Trophoblast cell (in vitro differentiated cells and primary cell): Measurements from ENCODE around the gene AP2A2.

Experiments
- DNase-seq, 2 donors: peaks; one replicate each; pipeline ENCODE4 v3.0.0-alpha.2; 2016
- H2AFZ ChIP-seq: 2 replicates; pipeline ENCODE4 v1.6.1; 2013; ENCODE audit warnings: low read length, moderate library complexity, mild to moderate bottlenecking; ENCODE audit not compliant: insufficient read depth, poor library complexity
- H2AK5ac ChIP-seq: 2 replicates; pipeline ENCODE4 v1.6.1; 2013; ENCODE audit warnings: mild to moderate bottlenecking, low read length
- H2BK120ac ChIP-seq: 2 replicates; pipeline ENCODE4 v1.6.1; 2013; ENCODE audit warnings: low read length, mild to moderate bottlenecking, moderate library complexity; ENCODE audit not compliant: insufficient read depth, poor library complexity
- H2BK12ac ChIP-seq: 2 replicates; pipeline ENCODE4 v1.6.1; 2013; ENCODE audit warnings: mild to moderate bottlenecking, low read length, moderate library complexity
- H2BK5ac ChIP-seq: 2 replicates; pipeline ENCODE4 v1.6.1; 2013; ENCODE audit warnings: low read length, low read depth, moderate library complexity, mild to moderate bottlenecking; ENCODE audit not compliant: poor library complexity
- H3K14ac ChIP-seq: 2 replicates; pipeline ENCODE4 v1.6.1; 2013; ENCODE audit warnings: mild to moderate bottlenecking, low read length
- H3K18ac ChIP-seq: 2 replicates; pipeline ENCODE4 v1.6.1; 2013; ENCODE audit warnings: mild to moderate bottlenecking, low read length
- H3K23ac ChIP-seq: 2 replicates; pipeline ENCODE4 v1.6.1; 2013; ENCODE audit warnings: low read length
- H3K27ac ChIP-seq: 2 replicates; pipeline ENCODE4 v1.5.1; 2013; ENCODE audit warnings: low read depth, mild to moderate bottlenecking, inconsistent platforms, low read length, moderate library complexity
- H3K27me3 ChIP-seq: 2 replicates; pipeline ENCODE4 v1.6.1; 2013; ENCODE audit warnings: inconsistent platforms, mild to moderate bottlenecking, low read length, moderate library complexity; ENCODE audit not compliant: insufficient read depth
- H3K36me3 ChIP-seq, 2 experiments: 1 replicate in 1 of 2; 2 replicates in 1 of 2; pipeline ENCODE4 v1.6.1; 2013; ENCODE audit warnings: low read length in 2 of 2, mild to moderate bottlenecking in 2 of 2, moderate library complexity in 1 of 2; ENCODE audit not compliant: insufficient read depth in 2 of 2, control insufficient read depth in 1 of 2
- H3K4ac ChIP-seq: 2 replicates; pipeline ENCODE4 v1.6.1; 2013; ENCODE audit warnings: low read depth, mild to moderate bottlenecking, low read length, moderate library complexity
- H3K4me1 ChIP-seq, 2 experiments: 1 replicate in 1 of 2; 2 replicates in 1 of 2; pipeline ENCODE4 v1.6.1; 2013; ENCODE audit warnings: low read length in 2 of 2, mild to moderate bottlenecking in 2 of 2, moderate library complexity in 1 of 2; ENCODE audit not compliant: insufficient read depth in 2 of 2, control insufficient read depth in 1 of 2
- H3K4me2 ChIP-seq: 2 replicates; pipeline ENCODE4 v1.6.1; 2013; ENCODE audit warnings: inconsistent platforms, mild to moderate bottlenecking, low read length, moderate library complexity
- H3K4me3 ChIP-seq: 2 replicates; pipeline ENCODE4 v1.5.1; 2013; ENCODE audit warnings: mild to moderate bottlenecking, low read depth, low read length, inconsistent platforms
- H3K79me1 ChIP-seq: one replicate; pipeline ENCODE4 v1.6.1; 2013; ENCODE audit warnings: low read length
- H3K79me2 ChIP-seq: 2 replicates; pipeline ENCODE4 v1.6.1; 2013; ENCODE audit warnings: low read length, mild to moderate bottlenecking; ENCODE audit not compliant: control insufficient read depth, insufficient read depth, poor library complexity
- H3K9ac ChIP-seq: 2 replicates; pipeline ENCODE4 v1.6.1; 2013; ENCODE audit warnings: mild to moderate bottlenecking, low read length
- H3K9me3 ChIP-seq: 2 replicates; pipeline ENCODE4 v1.6.1; 2013; ENCODE audit warnings: low read depth, mild to moderate bottlenecking, control low read depth, inconsistent platforms, low read length; ENCODE audit not compliant: insufficient read depth
- H4K12ac ChIP-seq: 2 replicates; pipeline ENCODE4 v1.6.1; 2013; ENCODE audit warnings: low read depth, mild to moderate bottlenecking, low read length, moderate library complexity
- H4K8ac ChIP-seq: 2 replicates; pipeline ENCODE4 v1.6.1; 2013; ENCODE audit warnings: low read depth, mild to moderate bottlenecking, low read length, moderate library complexity
- H4K91ac ChIP-seq: one replicate; pipeline ENCODE4 v1.6.1; 2013; ENCODE audit warnings: low read depth, mild to moderate bottlenecking, low read length, moderate library complexity
- WGBS: extraction: QIAGEN DNeasy Blood & Tissue Kit; methylation state at CpG from one replicate; pipeline ENCODE4 v1.1.7; 2013; ENCODE audit warnings: missing lambda C conversion rate; ENCODE audit not compliant: insufficient read length, insufficient coverage; ENCODE audit errors: extremely low coverage; 5-methylcytosine and 5-hydroxymethylcytosine counted together

Gene AP2A2

GRCh38 chr11:1010551-1011319 is 85.1 kb downstream of the AP2A2 start:
- Histone ChIP-seq H3K4me1 (no peaks in the 10 kb centered on the region), H3K4me3 (no peak overlapping the region), H4K91ac (no peak overlapping the region), H2AFZ (no peak overlapping the region), H2BK5ac (no peak overlapping the region), H2AK5ac (no peak overlapping the region), H2BK12ac (no peak overlapping the region), H4K8ac (no peak overlapping the region), H3K79me2 (no peaks in the 10 kb centered on the region), H4K12ac (no peak overlapping the region), H3K27ac (no peak overlapping the region), H3K79me1 (no peaks in the 10 kb centered on the region), H3K36me3 (peaks cover 63 to 68% of the 10 kb centered on the region in 2 experiments), H2BK120ac (no peak overlapping the region), H3K9ac (no peak overlapping the region), H3K18ac (no peak overlapping the region), H3K9me3 (peaks cover 7% of the 10 kb centered on the region), H3K4me2 (no peak overlapping the region), H3K23ac (no peak overlapping the region), H3K4ac (no peak overlapping the region), H3K14ac (no peak overlapping the region), H3K27me3 (no peaks in the 10 kb centered on the region)
- WGBS: 100% methylated on average over 4 of the region's 35 CpGs
- no peak for DNase-seq

GRCh38 chr11:1011320-1011698 is 85.6 kb downstream of the AP2A2 start:
- Histone ChIP-seq H3K4me2 (no peak overlapping the region), H2BK12ac (no peak overlapping the region), H3K4ac (no peak overlapping the region), H3K9me3 (peaks cover 5% of the 10 kb centered on the region), H3K23ac (no peak overlapping the region), H3K27me3 (no peaks in the 10 kb centered on the region), H3K79me2 (no peaks in the 10 kb centered on the region), H2BK120ac (no peak overlapping the region), H3K4me3 (peak overlapping the region; percentile 6), H4K8ac (no peak overlapping the region), H3K36me3 (peaks cover 58 to 63% of the 10 kb centered on the region in 2 experiments), H4K12ac (no peak overlapping the region), H3K27ac (no peak overlapping the region), H3K79me1 (no peaks in the 10 kb centered on the region), H4K91ac (no peak overlapping the region), H2AFZ (no peak overlapping the region), H3K14ac (no peak overlapping the region), H3K4me1 (no peaks in the 10 kb centered on the region), H2BK5ac (no peak overlapping the region), H3K18ac (no peak overlapping the region), H3K9ac (no peak overlapping the region), H2AK5ac (no peak overlapping the region)
- DNase-seq: no peak
- WGBS: no CpG with 5 or more reads among the region's 17 CpGs

- Histone ChIP-seq H3K14ac (no peak overlapping the region), H3K9ac (no peak overlapping the region), H4K91ac (no peak overlapping the region), H3K18ac (no peak overlapping the region), H3K27ac (no peak overlapping the region), H2BK5ac (no peak overlapping the region), H3K9me3 (peaks cover 14% of the 10 kb centered on the region), H4K12ac (no peak overlapping the region), H3K79me2 (no peaks in the 10 kb centered on the region), H3K4me3 (no peak overlapping the region), H3K27me3 (no peaks in the 10 kb centered on the region), H3K4me1 (no peaks in the 10 kb centered on the region), H3K4ac (no peak overlapping the region), H2AK5ac (no peak overlapping the region), H2BK120ac (no peak overlapping the region), H3K23ac (no peak overlapping the region), H3K36me3 (peaks cover 54 to 56% of the 10 kb centered on the region in 2 experiments), H4K8ac (no peak overlapping the region), H3K4me2 (no peak overlapping the region), H2AFZ (no peak overlapping the region), H2BK12ac (no peak overlapping the region), H3K79me1 (no peaks in the 10 kb centered on the region)
- no CpG with 5 or more reads among the region's 17 CpGs for WGBS
- no peak for DNase-seq
Measured at GRCh38 chr11:1012291-1012690, 86.6 kb downstream of the AP2A2 start.

- no CpG with 5 or more reads among the region's 28 CpGs for WGBS
- no peaks in the 10 kb centered on the region for H3K27me3 ChIP-seq
- no peak overlapping the region for H4K8ac ChIP-seq
Measured at GRCh38 chr11:1012740-1013630, 87.3 kb downstream of the AP2A2 start.

More at GRCh38 chr11:1012740-1013630, 87.3 kb downstream of the AP2A2 start:
- no peak for DNase-seq
- no peak overlapping the region for H3K14ac ChIP-seq
- H2BK12ac ChIP-seq: no peak overlapping the region
- no peak overlapping the region for H3K27ac ChIP-seq
- H3K23ac ChIP-seq: no peak overlapping the region
- H2AFZ ChIP-seq: no peak overlapping the region
- no peak overlapping the region for H3K4ac ChIP-seq
- no peaks in the 10 kb centered on the region for H3K79me1 ChIP-seq
- peaks cover 21% of the 10 kb centered on the region for H3K9me3 ChIP-seq
- no peak overlapping the region for H3K9ac ChIP-seq
- H3K4me2 ChIP-seq: no peak overlapping the region
- H3K79me2 ChIP-seq: no peaks in the 10 kb centered on the region
- H3K4me1 ChIP-seq: no peaks in the 10 kb centered on the region
- H4K12ac ChIP-seq: no peak overlapping the region
- H2BK5ac ChIP-seq: no peak overlapping the region
- H3K4me3 ChIP-seq: no peak overlapping the region
- no peak overlapping the region for H4K91ac ChIP-seq
- H3K18ac ChIP-seq: no peak overlapping the region
- H3K36me3 ChIP-seq: peaks cover 49 to 50% of the 10 kb centered on the region in 2 experiments
- H2BK120ac ChIP-seq: no peak overlapping the region
- no peak overlapping the region for H2AK5ac ChIP-seq
